ENCODE measurements around the gene HHIPL1. TPM values are rescaled to one million over a fixed set of nuclear protein-coding genes. Genes with fewer than 3 reads are reported as not detected.
"Not testable (repeated sequence)": the region's sequence is repeated elsewhere in the genome, so short reads cannot be mapped to it uniquely, and the experiment has no call there.

Gene HHIPL1
- polyA plus RNA-seq, 1 experiment = 1.1 TPM

- Histone ChIP-seq H3K27me3 (ENCODE audit: control insufficient read depth, insufficient read depth, low read length) (no peaks in the 10 kb centered on the region), H3K4me3 (ENCODE audit: low read depth, low read length) (no peak overlapping the region), H3K27ac (ENCODE audit: low read depth, low read length) (no peak overlapping the region), H3K9me3 (ENCODE audit: control insufficient read depth, insufficient read depth, low read length) (no peaks in the 10 kb centered on the region; the same call in 1 of the 2 replicates)
- ChIA-PET POLR2A (no interaction called here), CTCF (interaction anchor here (0.9 kb wide), 1 partner anchor 9 kb away, joined by 4 read pairs; no protein-coding TSS in a partner anchor)
- no peak for DNase-seq (ENCODE audit: low read depth, low spot score)
- TF ChIP-seq, protein P1, sequence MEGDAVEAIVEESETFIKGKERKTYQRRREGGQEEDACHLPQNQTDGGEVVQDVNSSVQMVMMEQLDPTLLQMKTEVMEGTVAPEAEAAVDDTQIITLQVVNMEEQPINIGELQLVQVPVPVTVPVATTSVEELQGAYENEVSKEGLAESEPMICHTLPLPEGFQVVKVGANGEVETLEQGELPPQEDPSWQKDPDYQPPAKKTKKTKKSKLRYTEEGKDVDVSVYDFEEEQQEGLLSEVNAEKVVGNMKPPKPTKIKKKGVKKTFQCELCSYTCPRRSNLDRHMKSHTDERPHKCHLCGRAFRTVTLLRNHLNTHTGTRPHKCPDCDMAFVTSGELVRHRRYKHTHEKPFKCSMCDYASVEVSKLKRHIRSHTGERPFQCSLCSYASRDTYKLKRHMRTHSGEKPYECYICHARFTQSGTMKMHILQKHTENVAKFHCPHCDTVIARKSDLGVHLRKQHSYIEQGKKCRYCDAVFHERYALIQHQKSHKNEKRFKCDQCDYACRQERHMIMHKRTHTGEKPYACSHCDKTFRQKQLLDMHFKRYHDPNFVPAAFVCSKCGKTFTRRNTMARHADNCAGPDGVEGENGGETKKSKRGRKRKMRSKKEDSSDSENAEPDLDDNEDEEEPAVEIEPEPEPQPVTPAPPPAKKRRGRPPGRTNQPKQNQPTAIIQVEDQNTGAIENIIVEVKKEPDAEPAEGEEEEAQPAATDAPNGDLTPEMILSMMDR (IDR thresholded peaks at IDR 0.05; ENCODE audit: low read depth, low read length) = no peak
Observed at GRCh38 chr14:99637624-99638023, 7.3 kb upstream of the HHIPL1 start.

DNA sequence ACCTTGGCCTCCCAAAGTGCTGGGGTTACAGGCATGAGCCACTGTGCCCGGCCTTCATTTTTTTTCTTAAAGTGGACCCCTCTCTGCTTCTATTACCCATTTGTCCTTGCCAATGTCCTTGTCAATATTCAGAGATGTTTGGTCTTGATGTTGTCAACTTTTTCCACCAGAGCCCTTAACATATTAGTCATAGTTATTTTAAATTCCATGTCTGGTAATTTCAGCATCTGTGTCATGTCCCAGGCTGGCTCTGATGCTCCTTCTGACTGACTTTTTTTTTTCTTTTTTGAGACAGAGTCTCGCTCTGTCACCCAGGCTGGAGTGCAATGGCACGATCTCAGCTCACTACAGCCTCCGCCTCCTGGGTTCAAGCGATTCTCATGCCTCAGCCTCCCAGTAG, 2.2 kb upstream of the HHIPL1 start:
- POLR2A ChIA-PET = interaction anchor here (0.7 kb wide), 1 partner anchor 23 kb away, joined by 3 read pairs; no protein-coding TSS in a partner anchor
- H3K27me3 ChIP-seq (ENCODE audit: control insufficient read depth, insufficient read depth, low read length); DNase-seq (ENCODE audit: low read depth, low spot score); H3K4me3 ChIP-seq (ENCODE audit: low read depth, low read length); H3K9me3 ChIP-seq (ENCODE audit: control insufficient read depth, insufficient read depth, low read length); H3K27ac ChIP-seq (ENCODE audit: low read depth, low read length); CTCF ChIA-PET: not testable (repeated sequence)

DNA sequence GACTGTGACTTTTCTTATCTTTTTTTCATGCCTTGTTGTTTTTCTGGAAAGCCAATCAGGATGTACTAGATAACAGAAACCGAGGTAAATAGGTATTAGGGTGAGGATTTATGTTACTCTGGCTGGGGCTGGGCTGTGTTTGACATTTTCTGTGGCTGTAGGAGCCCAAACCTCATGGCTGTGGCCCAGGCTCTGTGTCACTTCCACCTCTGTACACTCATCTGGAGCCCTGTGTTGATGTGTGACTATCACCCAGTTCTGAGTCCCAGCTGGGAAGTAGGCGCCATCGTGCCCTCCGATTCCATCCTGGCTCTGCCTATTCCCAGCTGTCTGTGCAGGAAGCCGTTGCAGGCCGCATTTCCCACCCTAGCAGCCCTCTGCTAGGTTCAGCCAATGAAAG, 1.6 kb upstream of the HHIPL1 start:
- ChIA-PET CTCF (interaction anchor here (0.6 kb wide), 1 partner anchor 15 kb away, joined by 3 read pairs; no protein-coding TSS in a partner anchor), POLR2A (no interaction called here)
- Histone ChIP-seq H3K27me3 (ENCODE audit: control insufficient read depth, insufficient read depth, low read length) (no peaks in the 10 kb centered on the region), H3K4me3 (ENCODE audit: low read depth, low read length) (no peak overlapping the region), H3K9me3 (ENCODE audit: control insufficient read depth, insufficient read depth, low read length) (no peaks in the 10 kb centered on the region; the same call in 1 of the 2 replicates), H3K27ac (ENCODE audit: low read depth, low read length) (no peak overlapping the region)
- TF ChIP-seq, protein P1 (IDR thresholded peaks at IDR 0.05; ENCODE audit: low read depth, low read length) = no peak
- DNase-seq (ENCODE audit: low read depth, low spot score) = no peak

DNA sequence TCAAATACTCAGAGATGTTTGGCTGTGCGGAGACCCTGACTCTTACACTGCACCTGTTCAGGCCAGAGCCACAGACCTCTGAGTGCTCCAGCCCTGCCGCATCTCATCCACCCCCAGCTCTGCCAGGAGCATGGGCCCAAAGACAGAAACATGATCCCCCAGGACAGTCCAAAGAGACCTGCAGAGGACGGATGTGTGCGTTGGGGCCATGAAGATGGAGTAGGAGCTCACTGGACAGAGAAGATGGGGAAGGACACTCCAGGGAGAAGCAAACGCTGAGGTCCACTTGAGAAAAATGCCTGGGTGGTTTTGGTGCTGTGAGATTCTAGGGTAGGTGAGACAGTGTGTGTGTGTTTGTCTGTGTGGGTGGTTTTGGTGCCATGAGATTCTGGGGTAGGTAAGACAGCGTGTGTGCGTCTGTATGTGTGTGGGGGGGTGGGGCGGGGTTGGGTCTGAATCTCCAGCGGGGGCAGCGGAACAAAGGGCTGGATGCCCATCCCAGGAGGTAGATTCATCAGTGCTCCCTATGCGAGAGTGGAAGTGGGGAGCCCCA, 818 bp upstream of the HHIPL1 start:
- Histone ChIP-seq H3K27me3 (ENCODE audit: control insufficient read depth, insufficient read depth, low read length) (no peaks in the 10 kb centered on the region), H3K27ac (ENCODE audit: low read depth, low read length) (no peak overlapping the region), H3K4me3 (ENCODE audit: low read depth, low read length) (no peak overlapping the region), H3K9me3 (ENCODE audit: control insufficient read depth, insufficient read depth, low read length) (no peaks in the 10 kb centered on the region; the same call in 1 of the 2 replicates)
- POLR2A ChIA-PET = no interaction called here
- DNase-seq (ENCODE audit: low read depth, low spot score) = no peak
- CTCF ChIA-PET = no interaction called here
- TF ChIP-seq, protein P1 (IDR thresholded peaks at IDR 0.05; ENCODE audit: low read depth, low read length) = no peak

GRCh38 chr14:99645545-99646505, 896 bp downstream of the HHIPL1 start:
- ChIA-PET CTCF (no interaction called here), POLR2A (interaction anchor here (0.9 kb wide), 1 partner anchor 38 kb away, joined by 3 read pairs; the partner anchor contains the start of gene CYP46A1)
- TF ChIP-seq, protein P1 (IDR thresholded peaks at IDR 0.05; ENCODE audit: low read depth, low read length) = no peak
- Histone ChIP-seq H3K27me3 (ENCODE audit: control insufficient read depth, insufficient read depth, low read length) (no peaks in the 10 kb centered on the region), H3K9me3 (ENCODE audit: control insufficient read depth, insufficient read depth, low read length) (no peaks in the 10 kb centered on the region; the same call in 1 of the 2 replicates), H3K27ac (ENCODE audit: low read depth, low read length) (no peak overlapping the region), H3K4me3 (ENCODE audit: low read depth, low read length) (peak overlapping the region; percentile 35)
- no peak for DNase-seq (ENCODE audit: low read depth, low spot score)

Data from AG04450 (cell line).